HG02763 (cell line): ENCODE data around the gene GUCD1.

Experiments used
- ATAC-seq: cut with Tn5 transposase; IDR thresholded peaks from one replicate; pipeline ENCODE4 v1.9.1; 2021; ENCODE audit warnings: mild to moderate bottlenecking, moderate library complexity; ENCODE audit not compliant: unreplicated experiment

GUCD1 gene

GRCh38 chr22:24590596-24591173, 35.7 kb upstream of the GUCD1 start:
- ATAC-seq = no peak

- no peak for ATAC-seq
Measured at GRCh38 chr22:24589518-24590030, 34.6 kb upstream of the GUCD1 start.

GRCh38 chr22:24588757-24589481, 34.0 kb upstream of the GUCD1 start:
- no peak for ATAC-seq

GRCh38 chr22:24588381-24588756, 33.4 kb upstream of the GUCD1 start:
- no peak for ATAC-seq

GRCh38 chr22:24587948-24588347, 33.0 kb upstream of the GUCD1 start:
- ATAC-seq = no peak

- no peak for ATAC-seq
Measured at GRCh38 chr22:24587251-24587650, 32.3 kb upstream of the GUCD1 start.

GRCh38 chr22:24585927-24586546, 31.1 kb upstream of the GUCD1 start:
- ATAC-seq = no peak

GRCh38 chr22:24585461-24585860, 30.5 kb upstream of the GUCD1 start:
- ATAC-seq = no peak

GRCh38 chr22:24584871-24585411, 30.0 kb upstream of the GUCD1 start:
- no peak for ATAC-seq

- no peak for ATAC-seq
Measured at GRCh38 chr22:24584166-24584790, 29.3 kb upstream of the GUCD1 start.

GRCh38 chr22:24583221-24584165, 28.6 kb upstream of the GUCD1 start:
- no peak for ATAC-seq

- ATAC-seq = no peak
Measured at GRCh38 chr22:24582056-24582814, 27.3 kb upstream of the GUCD1 start.

- no peak for ATAC-seq
Measured at GRCh38 chr22:24580276-24580675, 25.3 kb upstream of the GUCD1 start.

GRCh38 chr22:24579258-24579601, 24.3 kb upstream of the GUCD1 start:
- no peak for ATAC-seq

- no peak for ATAC-seq
Measured at GRCh38 chr22:24578355-24579257, 23.7 kb upstream of the GUCD1 start.

- ATAC-seq = no peak
Measured at GRCh38 chr22:24576778-24577177, 21.8 kb upstream of the GUCD1 start.

- ATAC-seq = no peak
Measured at GRCh38 chr22:24571266-24571665, 16.3 kb upstream of the GUCD1 start.

GRCh38 chr22:24567668-24568067, 12.7 kb upstream of the GUCD1 start:
- no peak for ATAC-seq
